Spleen (tissue), 7 donors: ENCODE results near the gene PPP1R1B.
A peak's percentile ranks its signal among the peaks of the same experiment; 100 is the strongest.

ENCODE experiments used
- POLR2A ChIP-seq, 3 donors: fragments of 450-650 bp; IDR thresholded peaks; one replicate each; pipeline ENCODE4 v1.5.1; 2017; ENCODE audit warnings: antibody characterized with exemption in 3 of 3, mild to moderate bottlenecking in 1 of 3
- POLR2AphosphoS5 ChIP-seq, 3 donors: sonication (generic); formaldehyde crosslinking; IDR thresholded peaks; one replicate each; pipeline ENCODE4 v1.5.1; 2017; ENCODE audit warnings: antibody characterized with exemption in 3 of 3
- TF ChIP-seq, protein P1 (sequence below), 11 experiments: fragments of 200-600 bp in 7 of 11; fragments of 450-650 bp in 4 of 11; sonication (generic) in 4 of 11; IDR thresholded peaks in 8 of 11; conservative IDR thresholded peaks in 3 of 11; 1 replicate in 7 of 11; 2 replicates in 4 of 11; pipeline versions ENCODE4 v1.4.0 to v1.8.0; 2016 to 2021; ENCODE audit warnings: antibody characterized with exemption in 11 of 11, inconsistent platforms in 4 of 11, mild to moderate bottlenecking in 1 of 11
- donor health status: DM: no; HTN: no; CAD: no; lungs with moderate emphysema.
- donor health status: DM: no; HTN: no; CAD: no.
- donor health status: DM: no; HTN: no; CAD: no.

DNA sequence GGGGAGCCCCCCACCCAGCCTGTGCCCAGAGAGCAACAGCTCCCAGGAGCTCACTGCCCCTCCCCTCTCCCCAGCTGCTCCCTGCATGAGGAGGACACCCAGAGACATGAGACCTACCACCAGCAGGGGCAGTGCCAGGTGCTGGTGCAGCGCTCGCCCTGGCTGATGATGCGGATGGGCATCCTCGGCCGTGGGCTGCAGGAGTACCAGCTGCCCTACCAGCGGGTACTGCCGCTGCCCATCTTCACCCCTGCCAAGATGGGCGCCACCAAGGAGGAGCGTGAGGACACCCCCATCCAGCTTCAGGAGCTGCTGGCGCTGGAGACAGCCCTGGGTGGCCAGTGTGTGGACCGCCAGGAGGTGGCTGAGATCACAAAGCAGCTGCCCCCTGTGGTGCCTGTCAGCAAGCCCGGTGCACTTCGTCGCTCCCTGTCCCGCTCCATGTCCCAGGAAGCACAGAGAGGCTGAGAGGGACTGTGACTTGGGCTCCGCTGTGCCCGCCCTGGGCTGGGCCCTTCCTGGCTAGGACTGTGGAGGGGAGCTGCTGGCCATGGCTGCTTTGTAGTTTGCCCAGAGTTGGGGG is 39.0 kb downstream of the PPP1R1B start:
- TF ChIP-seq POLR2A (IDR thresholded peaks at IDR 0.05), result no peak
- TF ChIP-seq, protein P1, sequence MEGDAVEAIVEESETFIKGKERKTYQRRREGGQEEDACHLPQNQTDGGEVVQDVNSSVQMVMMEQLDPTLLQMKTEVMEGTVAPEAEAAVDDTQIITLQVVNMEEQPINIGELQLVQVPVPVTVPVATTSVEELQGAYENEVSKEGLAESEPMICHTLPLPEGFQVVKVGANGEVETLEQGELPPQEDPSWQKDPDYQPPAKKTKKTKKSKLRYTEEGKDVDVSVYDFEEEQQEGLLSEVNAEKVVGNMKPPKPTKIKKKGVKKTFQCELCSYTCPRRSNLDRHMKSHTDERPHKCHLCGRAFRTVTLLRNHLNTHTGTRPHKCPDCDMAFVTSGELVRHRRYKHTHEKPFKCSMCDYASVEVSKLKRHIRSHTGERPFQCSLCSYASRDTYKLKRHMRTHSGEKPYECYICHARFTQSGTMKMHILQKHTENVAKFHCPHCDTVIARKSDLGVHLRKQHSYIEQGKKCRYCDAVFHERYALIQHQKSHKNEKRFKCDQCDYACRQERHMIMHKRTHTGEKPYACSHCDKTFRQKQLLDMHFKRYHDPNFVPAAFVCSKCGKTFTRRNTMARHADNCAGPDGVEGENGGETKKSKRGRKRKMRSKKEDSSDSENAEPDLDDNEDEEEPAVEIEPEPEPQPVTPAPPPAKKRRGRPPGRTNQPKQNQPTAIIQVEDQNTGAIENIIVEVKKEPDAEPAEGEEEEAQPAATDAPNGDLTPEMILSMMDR (IDR thresholded peaks at IDR 0.05 in 8 of 11, conservative IDR thresholded peaks at IDR 0.05 in 3 of 11), result no peak
- peak; percentile 46 to 78 (median 52) for TF ChIP-seq POLR2AphosphoS5 (IDR thresholded peaks at IDR 0.05)
